MG63 (cell line): ENCODE results near the gene KDM2A. TPM values are rescaled to one million over a fixed set of nuclear protein-coding genes. Genes with fewer than 3 reads are reported as not detected.

ENCODE experiments used
- DNase-seq: peaks from one replicate; pipeline ENCODE4 v3.0.0-alpha.2; 2020
- H3K27me3 ChIP-seq: fragments of 250-450 bp; sonication (Bioruptor Pico); 2 replicates; pipeline ENCODE4 v1.5.1; 2020; ENCODE audit warnings: mild to moderate bottlenecking, moderate library complexity
- H3K36me3 ChIP-seq: fragments of 250-450 bp; sonication (Bioruptor Pico); 2 replicates; pipeline ENCODE4 v1.5.1; 2020; ENCODE audit warnings: mild to moderate bottlenecking, moderate library complexity
- H3K4me3 ChIP-seq: fragments of 250-450 bp; sonication (Bioruptor Pico); 2 replicates; pipeline ENCODE4 v1.5.1; 2020; ENCODE audit warnings: mild to moderate bottlenecking, moderate library complexity
- H3K9me3 ChIP-seq: fragments of 250-450 bp; sonication (Bioruptor Pico); 2 replicates; pipeline ENCODE4 v1.5.1; 2020; ENCODE audit warnings: mild to moderate bottlenecking, moderate library complexity
- total RNA-seq: library from RNA; depleted of rRNA; stranded (reverse); fragments of >200 nt; shearing (Covaris generic); gene quantifications from 2 replicates; pipeline ENCODE4 v1.2.3, GENCODE V29; 2014; ENCODE audit warnings: low replicate concordance; rRNA removed

Gene KDM2A
- total RNA-seq, 1 experiment from 2014 or later, result 16.7 TPM

DNA sequence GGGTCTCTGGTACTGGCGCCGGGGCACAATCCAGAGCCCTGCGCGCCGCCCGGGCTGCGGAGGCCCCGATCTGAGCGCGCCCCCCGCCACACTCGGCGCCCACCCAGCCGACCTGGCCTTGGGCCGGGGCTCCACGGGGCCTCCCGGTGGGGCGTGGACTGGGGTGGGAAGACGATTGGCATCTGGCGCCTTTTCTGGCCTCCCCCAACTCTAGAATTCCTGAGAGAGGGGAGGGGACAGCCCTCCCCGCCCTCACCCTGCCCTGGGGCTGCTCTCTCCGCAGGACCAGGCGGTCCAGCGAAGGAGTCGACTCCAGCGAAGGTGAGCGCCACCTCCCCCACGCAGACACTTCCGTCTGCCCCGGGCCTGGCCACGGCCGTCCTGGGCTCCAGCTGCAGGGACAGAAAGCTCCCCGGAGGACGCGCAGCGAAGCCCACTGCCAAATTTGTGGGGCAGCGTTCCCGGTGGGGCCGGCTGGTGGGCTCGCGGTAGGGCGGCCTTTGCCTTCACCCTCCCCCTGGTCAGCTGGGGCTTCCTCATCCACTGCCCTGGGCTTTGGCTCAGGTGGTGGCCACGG is 184.9 kb downstream of the KDM2A start:
- Histone ChIP-seq H3K4me3 (peak overlapping the region; percentile 83), H3K36me3 (peaks cover 10% of the 10 kb centered on the region)
- DNase-seq, result no peak

GRCh38 chr11:67304511-67305113 is 185.5 kb downstream of the KDM2A start:
- no peaks in the 10 kb centered on the region for H3K9me3 ChIP-seq
- no peak for DNase-seq
- H3K4me3 ChIP-seq, result no peak overlapping the region
- H3K36me3 ChIP-seq, result peaks cover 6% of the 10 kb centered on the region; the same call in 1 of the 2 replicates
- H3K27me3 ChIP-seq, result no peaks in the 10 kb centered on the region

More for the DNA sequence above, 184.9 kb downstream of the KDM2A start:
- H3K9me3 ChIP-seq, result no peaks in the 10 kb centered on the region
- H3K27me3 ChIP-seq, result no peaks in the 10 kb centered on the region

GRCh38 chr11:67306769-67307544 is 187.9 kb downstream of the KDM2A start:
- no peak overlapping the region for H3K4me3 ChIP-seq
- H3K36me3 ChIP-seq, result no peaks in the 10 kb centered on the region; the same call in 1 of the 2 replicates
- no peak for DNase-seq

DNA sequence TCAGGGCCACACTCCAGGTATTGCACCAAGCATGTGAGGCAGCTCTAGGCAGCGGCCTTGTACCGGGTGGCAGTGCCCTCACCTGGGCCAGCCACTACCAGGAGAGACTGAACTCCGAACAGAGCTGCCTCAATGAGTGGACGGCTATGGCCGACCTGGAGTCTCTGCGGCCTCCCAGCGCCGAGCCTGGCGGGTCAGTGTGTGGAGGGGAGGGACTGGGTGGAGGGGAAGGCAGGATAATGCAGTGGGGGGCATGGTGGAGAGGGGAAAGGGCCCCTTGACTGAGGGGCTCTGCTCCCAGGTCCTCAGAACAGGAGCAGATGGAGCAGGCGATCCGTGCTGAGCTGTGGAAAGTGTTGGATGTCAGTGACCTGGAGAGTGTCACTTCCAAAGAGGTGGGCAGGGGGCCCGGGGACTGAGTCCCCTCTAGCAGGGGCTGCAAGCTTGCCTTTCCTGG is 188.5 kb downstream of the KDM2A start:
- H3K4me3 ChIP-seq, result no peak overlapping the region
- H3K9me3 ChIP-seq, result no peaks in the 10 kb centered on the region
- H3K27me3 ChIP-seq, result no peaks in the 10 kb centered on the region
- no peak for DNase-seq
- H3K36me3 ChIP-seq, result no peaks in the 10 kb centered on the region; the same call in 1 of the 2 replicates

More at GRCh38 chr11:67306769-67307544, 187.9 kb downstream of the KDM2A start:
- H3K27me3 ChIP-seq, result no peaks in the 10 kb centered on the region
- no peaks in the 10 kb centered on the region for H3K9me3 ChIP-seq

Other genes starting within 250 kb of the KDM2A start
- gene PC, start 160.9 kb upstream of the KDM2A start, total RNA-seq, result 7.6 and 13.0 TPM in 2 replicates
- gene C11orf86, start 144.0 kb upstream of the KDM2A start, total RNA-seq, result 0.59 TPM in 1 of 2 replicates, not detected in the other
- 0.54 and 1.2 TPM in 2 replicates for gene SYT12, start 96.1 kb upstream of the KDM2A start, total RNA-seq
- 27.9 and 85.6 TPM in 2 replicates for gene RHOD, start 62.4 kb upstream of the KDM2A start, total RNA-seq
- gene GRK2, start 147.2 kb downstream of the KDM2A start, total RNA-seq, result 24.2 and 31.8 TPM in 2 replicates
- 17.2 and 25.8 TPM in 2 replicates for gene ANKRD13D, start 170.0 kb downstream of the KDM2A start, total RNA-seq
- gene SSH3, start 184.3 kb downstream of the KDM2A start, total RNA-seq, result 3.8 and 5.1 TPM in 2 replicates
- gene POLD4, start 234.3 kb downstream of the KDM2A start, total RNA-seq, result 17.3 and 40.1 TPM in 2 replicates